ENCODE data around the gene EIF4H.

Gene EIF4H

DNA sequence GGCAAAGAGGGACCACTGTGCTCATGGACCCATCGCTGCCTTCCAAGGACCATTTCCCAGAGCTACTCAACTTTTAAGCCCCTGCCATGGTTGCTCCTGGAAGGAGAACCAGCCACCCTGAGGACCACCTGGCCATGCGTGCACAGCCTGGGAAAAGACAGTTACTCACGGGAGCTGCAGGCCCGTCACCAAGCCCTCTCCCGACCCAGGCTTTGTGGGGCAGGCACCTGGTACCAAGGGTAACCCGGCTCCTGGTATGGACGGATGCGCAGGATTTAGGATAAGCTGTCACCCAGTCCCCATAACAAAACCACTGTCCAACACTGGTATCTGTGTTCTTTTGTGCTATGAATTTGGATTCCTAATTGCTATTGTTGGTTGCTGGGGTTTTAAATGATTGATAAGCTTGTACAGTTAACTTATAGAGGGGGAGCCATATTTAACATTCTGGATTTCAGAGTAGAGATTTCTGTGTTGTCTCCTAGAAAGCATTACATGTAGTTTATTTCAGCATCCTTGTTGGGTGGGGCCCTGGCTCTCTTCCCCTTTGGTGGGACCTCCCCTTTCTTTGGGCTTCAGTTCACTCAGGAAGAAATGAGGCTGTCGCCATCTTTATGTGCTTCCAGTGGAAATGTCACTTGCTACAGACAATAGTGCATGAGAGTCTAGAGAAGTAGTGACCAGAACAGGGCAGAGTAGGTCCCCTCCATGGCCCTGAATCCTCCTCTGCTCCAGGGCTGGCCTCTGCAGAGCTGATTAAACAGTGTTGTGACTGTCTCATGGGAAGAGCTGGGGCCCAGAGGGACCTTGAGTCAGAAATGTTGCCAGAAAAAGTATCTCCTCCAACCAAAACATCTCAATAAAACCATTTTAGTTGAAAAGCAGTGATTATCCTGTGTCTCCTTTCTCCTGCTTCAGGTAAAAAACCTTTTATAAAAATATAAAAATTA lies 55.1 kb downstream of the EIF4H start:
- no peak for DNase-seq

DNA sequence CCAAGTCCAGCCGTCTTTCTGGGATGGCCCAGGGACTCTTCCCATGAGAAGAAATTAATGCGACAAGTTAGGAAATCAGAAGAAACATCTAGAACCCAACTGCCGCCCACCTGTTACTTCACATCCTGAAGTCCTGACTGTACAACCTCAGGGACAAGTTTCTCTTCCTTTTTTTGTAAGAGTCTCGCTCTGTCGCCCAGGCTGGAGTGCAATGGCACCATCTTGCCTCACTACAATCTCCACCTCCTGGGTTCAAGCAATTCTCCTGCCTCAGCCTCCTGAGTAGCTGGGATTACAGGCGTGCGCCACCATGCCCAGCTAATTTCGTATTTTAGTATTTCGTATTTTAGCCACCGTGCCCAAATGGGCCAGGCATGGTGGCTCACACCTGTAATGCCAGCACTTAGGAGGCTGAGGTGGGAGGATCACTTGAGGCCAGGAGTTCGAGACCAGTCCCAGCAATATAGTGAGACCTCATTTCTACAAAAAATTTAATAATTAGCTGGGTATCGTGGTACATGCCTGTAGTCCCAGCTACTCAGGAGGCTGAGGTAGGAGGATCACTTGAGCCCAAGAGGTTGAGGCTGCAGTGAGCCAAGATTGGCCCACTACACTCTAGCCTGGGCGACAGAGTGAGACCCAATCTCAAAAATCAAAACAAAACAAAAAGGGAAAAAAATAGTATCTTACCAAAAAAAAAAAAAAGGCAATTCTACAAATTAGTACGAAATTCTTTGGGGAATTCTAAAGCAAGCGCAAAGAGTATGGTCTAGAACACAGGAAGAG lies 56.5 kb downstream of the EIF4H start:
- DNase-seq, result no peak

DNA sequence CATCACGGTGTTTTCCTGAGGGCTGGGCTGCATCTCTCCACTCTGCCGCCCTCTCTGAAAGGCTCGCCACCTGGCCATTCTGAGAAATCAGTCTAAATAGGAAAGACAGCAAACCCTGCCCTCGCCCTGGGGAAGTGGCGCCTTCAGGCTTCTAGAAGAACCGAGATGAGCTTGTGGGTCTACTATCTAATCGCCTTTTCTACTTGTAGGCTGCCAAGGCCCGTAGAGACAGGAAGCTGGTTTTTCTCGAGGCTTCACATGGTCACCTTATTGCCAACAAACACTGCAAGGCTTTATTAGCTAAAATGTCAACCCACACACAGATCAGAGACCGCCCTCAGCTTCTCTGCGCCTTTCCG lies 57.1 kb downstream of the EIF4H start:
- no peak for DNase-seq

DNA sequence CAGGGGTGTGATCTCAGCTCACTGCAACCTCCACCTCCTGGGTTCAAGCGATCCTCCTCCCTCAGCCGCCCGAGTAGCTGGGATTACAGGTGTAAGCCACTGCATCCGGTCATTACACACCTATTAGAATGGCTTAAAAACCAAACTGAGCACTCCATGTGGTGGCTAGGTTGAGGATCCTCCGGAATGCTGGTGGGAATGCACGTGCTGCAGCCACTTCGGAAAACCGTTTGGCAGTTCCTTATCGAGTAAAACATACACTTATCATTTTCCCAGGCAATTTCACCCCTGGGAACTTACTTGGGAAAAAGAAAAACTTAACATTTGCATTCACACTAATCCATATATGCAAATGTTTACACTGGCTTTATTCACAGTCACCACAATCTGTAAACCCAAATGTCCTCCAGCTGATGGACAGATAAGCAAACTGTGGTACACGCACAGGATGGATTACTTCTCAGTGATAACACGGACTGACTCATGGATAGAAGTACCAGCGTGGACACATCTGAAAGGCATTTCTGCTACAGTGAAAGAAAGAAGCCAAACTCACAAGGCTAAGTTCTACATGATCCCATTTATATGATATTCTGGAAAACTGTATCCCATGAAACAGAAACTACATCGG lies 59.6 kb downstream of the EIF4H start:
- DNase-seq, result no peak

DNA sequence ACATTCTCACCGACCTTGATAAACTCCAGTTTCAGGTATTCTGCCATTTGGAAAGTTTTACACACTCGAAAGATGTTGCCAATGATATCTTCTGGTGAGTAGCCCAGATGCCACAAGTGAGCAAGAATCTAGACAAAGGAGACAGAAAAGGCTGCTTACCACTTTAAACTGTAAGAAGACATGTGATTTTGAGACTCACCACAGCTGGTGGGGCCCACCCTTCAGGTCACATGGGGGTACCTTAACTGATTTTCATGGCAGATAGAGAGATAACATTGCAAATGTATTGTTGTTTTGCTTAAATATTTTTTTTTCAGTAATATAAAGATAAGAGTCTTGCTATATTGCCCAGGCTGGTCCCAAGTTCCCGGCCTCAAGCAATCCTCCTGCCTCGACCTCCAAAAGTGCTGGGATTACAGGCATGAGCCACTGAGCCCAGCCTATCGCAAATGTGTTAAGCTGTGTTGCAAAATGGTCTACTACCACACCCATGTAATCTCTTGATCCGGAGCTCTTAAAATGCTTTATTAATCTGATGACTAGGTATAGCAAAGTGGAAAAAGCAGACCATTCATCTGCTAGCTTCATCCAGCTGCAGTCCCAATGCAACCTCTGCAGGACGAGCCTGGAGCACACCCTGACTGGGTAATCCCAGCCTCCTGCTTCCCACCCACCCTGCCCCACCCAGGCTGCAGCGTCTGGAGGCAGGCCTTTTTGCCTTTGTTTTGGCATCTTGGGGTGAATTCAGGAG lies 61.5 kb downstream of the EIF4H start:
- no peak for DNase-seq

DNA sequence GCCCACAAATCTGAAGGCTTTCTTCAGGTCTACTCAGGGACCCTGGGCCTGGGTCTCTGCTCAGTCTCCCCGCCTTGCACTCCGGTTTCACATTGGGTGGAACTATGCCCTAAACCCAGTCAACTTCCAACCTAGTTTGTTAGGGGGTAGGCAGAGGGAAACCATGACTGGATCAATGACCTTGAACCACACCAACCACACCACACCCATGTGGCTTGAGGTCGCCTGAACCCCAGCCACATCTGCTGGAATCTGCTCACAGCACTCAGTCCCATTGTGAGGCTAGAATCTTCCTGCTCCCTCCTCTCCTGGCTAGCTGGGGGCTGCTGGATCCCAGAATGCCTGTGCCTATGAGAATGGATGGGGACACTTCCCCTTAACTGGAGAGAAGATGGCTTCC lies 62.1 kb downstream of the EIF4H start:
- DNase-seq, result no peak

DNA sequence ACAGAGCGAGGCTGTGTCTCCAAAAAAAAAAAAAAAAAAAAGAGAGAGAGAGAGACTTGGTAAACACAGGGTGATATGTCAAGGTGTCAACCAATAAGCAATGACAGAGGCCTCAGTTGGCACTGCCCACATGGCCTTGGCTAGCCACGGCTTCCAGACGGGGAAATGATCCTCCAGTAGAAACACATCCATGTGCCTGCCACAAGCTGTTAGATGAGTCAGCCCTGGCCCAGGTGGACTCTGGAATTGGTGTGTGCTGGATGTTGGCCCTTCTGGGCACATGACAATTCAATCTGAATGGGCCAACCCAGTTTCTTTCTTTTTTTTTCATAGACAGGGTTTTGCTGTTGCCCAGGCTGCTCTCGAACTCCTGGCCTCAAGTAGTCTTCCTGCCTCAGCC lies 66.3 kb downstream of the EIF4H start:
- no peak for DNase-seq

DNA sequence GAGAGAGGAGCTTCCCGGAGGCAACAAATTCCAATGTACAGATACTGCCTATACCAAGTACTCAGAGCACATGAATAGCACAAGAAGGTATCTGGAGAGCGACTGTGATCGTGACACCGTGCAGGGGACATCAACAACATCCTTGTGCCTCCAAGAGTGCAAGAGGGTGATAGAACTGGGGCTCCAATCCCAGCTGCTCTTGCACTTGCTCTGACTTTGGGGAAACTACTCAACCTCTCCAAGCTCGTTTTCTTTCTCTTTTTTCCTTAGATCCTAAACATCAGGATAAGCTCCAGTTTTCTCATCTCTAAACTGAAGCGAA lies 67.9 kb downstream of the EIF4H start:
- no peak for DNase-seq

DNA sequence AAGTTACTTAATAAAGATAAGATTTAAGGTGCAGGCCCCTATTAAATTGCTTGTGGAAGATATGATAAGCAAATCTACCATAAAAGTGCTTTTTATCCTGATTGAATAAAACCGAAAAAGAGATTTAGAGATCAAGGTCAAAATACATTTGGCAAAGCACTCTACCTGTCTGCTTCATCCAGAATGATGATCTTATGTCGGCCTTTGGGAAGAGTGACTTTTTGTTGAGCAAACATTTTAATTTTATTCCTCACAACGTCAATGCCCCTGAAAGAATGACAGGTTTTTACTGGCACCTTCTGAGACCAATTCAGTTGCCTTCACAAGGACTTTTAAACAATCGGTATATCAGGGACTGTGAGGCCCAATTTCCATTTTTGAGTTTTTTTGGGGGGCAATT lies 72.3 kb downstream of the EIF4H start:
- DNase-seq, result no peak

Measured in NCI-H510A (cell line).